ENCODE measurements around the gene SIGLEC6. TPM values are rescaled to one million over a fixed set of nuclear protein-coding genes. Genes with fewer than 3 reads are reported as not detected.
"Not testable (repeated sequence)": the region's sequence is repeated elsewhere in the genome, so short reads cannot be mapped to it uniquely, and the experiment has no call there.

The SIGLEC6 gene
- total RNA-seq, 1 donor from 2014 or later = 0.58 TPM

GRCh38 chr19:51509823-51510660 is 21.4 kb downstream of the SIGLEC6 start:
- DNase-seq (ENCODE audit: low spot score) = no peak

GRCh38 chr19:51508059-51508733 is 23.3 kb downstream of the SIGLEC6 start:
- DNase-seq (ENCODE audit: low spot score) = no peak

GRCh38 chr19:51507640-51508058 is 23.8 kb downstream of the SIGLEC6 start:
- DNase-seq (ENCODE audit: low spot score) = no peak

- no peak for DNase-seq (ENCODE audit: low spot score)
Measured at GRCh38 chr19:51507192-51507591, 24.3 kb downstream of the SIGLEC6 start.

- no peak for DNase-seq (ENCODE audit: low spot score)
Measured at GRCh38 chr19:51505904-51506303, 25.6 kb downstream of the SIGLEC6 start.

- no peak for DNase-seq (ENCODE audit: low spot score)
Measured at GRCh38 chr19:51503896-51504295, 27.6 kb downstream of the SIGLEC6 start.

GRCh38 chr19:51503286-51503817 is 28.1 kb downstream of the SIGLEC6 start:
- no peak for DNase-seq (ENCODE audit: low spot score)

- DNase-seq (ENCODE audit: low spot score) = no peak
Measured at GRCh38 chr19:51501594-51502263, 29.7 kb downstream of the SIGLEC6 start, which contains the start of gene SIGLEC12. Gene SIGLEC12 (minus strand): TSS chr19:51501800. CDS start chr19:51501733, 67 bp downstream.

- not testable (repeated sequence) for DNase-seq (ENCODE audit: low spot score)
Measured at GRCh38 chr19:51500931-51501330, 30.5 kb downstream of the SIGLEC6 start.

- DNase-seq (ENCODE audit: low spot score) = no peak
Measured at GRCh38 chr19:51497666-51498065, 33.8 kb downstream of the SIGLEC6 start.

- DNase-seq (ENCODE audit: low spot score) = no peak
Measured at GRCh38 chr19:51493776-51494175, 37.7 kb downstream of the SIGLEC6 start.

GRCh38 chr19:51491586-51491985 is 39.9 kb downstream of the SIGLEC6 start:
- DNase-seq (ENCODE audit: low spot score) = no peak

GRCh38 chr19:51490676-51491075 is 40.8 kb downstream of the SIGLEC6 start:
- DNase-seq (ENCODE audit: low spot score) = no peak

GRCh38 chr19:51489113-51489512 is 42.4 kb downstream of the SIGLEC6 start:
- no peak for DNase-seq (ENCODE audit: low spot score)

GRCh38 chr19:51488491-51488890 is 43.0 kb downstream of the SIGLEC6 start:
- DNase-seq (ENCODE audit: low spot score) = no peak

GRCh38 chr19:51485960-51486660 is 45.4 kb downstream of the SIGLEC6 start:
- DNase-seq (ENCODE audit: low spot score) = no peak

- no peak for DNase-seq (ENCODE audit: low spot score)
Measured at GRCh38 chr19:51480590-51480989, 50.9 kb downstream of the SIGLEC6 start.

- DNase-seq (ENCODE audit: low spot score) = no peak
Measured at GRCh38 chr19:51479531-51480331, 51.7 kb downstream of the SIGLEC6 start.

GRCh38 chr19:51478381-51479234 is 52.9 kb downstream of the SIGLEC6 start, which contains the start of gene CEACAM18:
Gene CEACAM18 (plus strand): TSS chr19:51478539.
- DNase-seq (ENCODE audit: low spot score) = no peak

Measured in mesenteric fat pad (tissue), 1 donor.